B cell (primary cell): ENCODE measurements around the gene IRAK2. TPM values are rescaled to one million over a fixed set of nuclear protein-coding genes. Genes with fewer than 3 reads are reported as not detected.

ENCODE experiments used
- ATAC-seq: fragments of 200-7000 bp; cut with Tn5 transposase; one replicate; pipeline ENCODE4 v1.10.0; 2021; ENCODE audit warnings: low read depth, mild to moderate bottlenecking, moderate number of reproducible peaks, moderate library complexity
- CTCF ChIA-PET: fragments of 350-600 bp; sonication (Branson Sonifier 250); formaldehyde crosslinking; loops from one replicate; lab custom pipeline; 2021; ENCODE audit warnings: antibody characterized with exemption, inconsistent platforms; lab: Charles Lee
- POLR2A ChIA-PET: fragments of 350-600 bp; sonication (Branson Sonifier 250); formaldehyde crosslinking; loops from one replicate; lab custom pipeline; 2021; ENCODE audit warnings: antibody characterized with exemption; lab: Charles Lee
- DNase-seq: peaks from one replicate; pipeline ENCODE4 v3.0.0; 2013
- H2AFZ ChIP-seq: 2 replicates; pipeline ENCODE4 v1.6.1; 2012; ENCODE audit warnings: mild to moderate bottlenecking, low read depth, low read length; ENCODE audit not compliant: insufficient read depth, poor library complexity, severe bottlenecking
- H3K27ac ChIP-seq, 2 donors: 1 replicate in 1 of 2; 2 replicates in 1 of 2; pipeline ENCODE4 v1.5.1; 2012 to 2013; ENCODE audit warnings: low read length in 2 of 2, mild to moderate bottlenecking in 2 of 2, moderate library complexity in 1 of 2
- H3K27me3 ChIP-seq, 4 experiments: fragments of 200-600 bp in 1 of 4; sonication (generic) in 1 of 4; replicated peaks in 1 of 4; 1 replicate in 2 of 4; 2 replicates in 2 of 4; pipeline versions ENCODE4 v1.6.1 to v1.7.0; 2013 to 2016; ENCODE audit warnings: low read length in 3 of 4, mild to moderate bottlenecking in 2 of 4, mixed read lengths in 1 of 4, moderate library complexity in 1 of 4; ENCODE audit not compliant: insufficient read depth in 4 of 4, control insufficient read depth in 3 of 4; ENCODE audit errors: control extremely low read depth in 1 of 4
- H3K36me3 ChIP-seq, 2 experiments: replicated peaks in 1 of 2; 1 replicate in 1 of 2; 2 replicates in 1 of 2; pipeline versions ENCODE4 v1.6.1 to v1.7.1; 2013; ENCODE audit warnings: low read length in 1 of 2; ENCODE audit not compliant: insufficient read depth in 2 of 2, control insufficient read depth in 1 of 2; ENCODE audit errors: control extremely low read depth in 1 of 2, extremely low read depth in 1 of 2
- H3K4me1 ChIP-seq, 2 donors: fragments of 200-600 bp in 1 of 2; sonication (generic) in 1 of 2; 1 replicate in 1 of 2; 2 replicates in 1 of 2; pipeline versions ENCODE4 v1.5.1 to v1.6.1; 2013 to 2017; ENCODE audit warnings: low read length in 2 of 2; ENCODE audit not compliant: control insufficient read depth in 2 of 2, insufficient read depth in 2 of 2
- H3K4me2 ChIP-seq: replicated peaks from 2 replicates; pipeline ENCODE3; 2012; ENCODE audit warnings: mild to moderate bottlenecking, low read depth, low read length; ENCODE audit not compliant: poor library complexity, severe bottlenecking
- H3K4me3 ChIP-seq, 5 experiments: fragments of 200-600 bp in 1 of 5; sonication (generic) in 1 of 5; 1 replicate in 3 of 5; 2 replicates in 2 of 5; pipeline versions ENCODE4 v1.5.1 to v1.7.0; 2011 to 2016; ENCODE audit warnings: low read length in 4 of 5, mild to moderate bottlenecking in 4 of 5, low read depth in 2 of 5, control low read depth in 1 of 5, moderate library complexity in 1 of 5; ENCODE audit not compliant: insufficient read depth in 1 of 5; ENCODE audit errors: control extremely low read depth in 1 of 5, extremely low read depth in 1 of 5
- H3K79me2 ChIP-seq: fragments of 200-600 bp; sonication (generic); one replicate; pipeline ENCODE4 v1.6.0; 2016; ENCODE audit warnings: low read length; ENCODE audit not compliant: control insufficient read depth, insufficient read depth
- H3K9ac ChIP-seq: fragments of 200-600 bp; sonication (generic); 2 replicates; pipeline ENCODE4 v1.6.1; 2017; ENCODE audit warnings: mild to moderate bottlenecking, low read length, moderate library complexity
- H3K9me3 ChIP-seq, 3 donors: one replicate each; pipeline versions ENCODE4 v1.6.1 to v1.7.1; 2013; ENCODE audit warnings: low read length in 2 of 3; ENCODE audit not compliant: control insufficient read depth in 2 of 3, insufficient read depth in 1 of 3; ENCODE audit errors: control extremely low read depth in 1 of 3
- H4K20me1 ChIP-seq: 2 replicates; pipeline ENCODE4 v1.6.0; 2012; ENCODE audit warnings: mild to moderate bottlenecking, low read length; ENCODE audit not compliant: insufficient read depth, control insufficient read depth, poor library complexity, severe bottlenecking
- H3K27ac Mint-ChIP-seq: one replicate; pipeline ENCODE4 v1.8.0; 2021; ENCODE audit warnings: mixed read lengths
- H3K27me3 Mint-ChIP-seq: one replicate; pipeline ENCODE4 v1.8.0; 2021; ENCODE audit warnings: mixed read lengths
- H3K4me1 Mint-ChIP-seq: one replicate; pipeline ENCODE4 v1.8.0; 2021; ENCODE audit warnings: mixed read lengths
- H3K4me3 Mint-ChIP-seq: one replicate; pipeline ENCODE4 v1.8.0; 2021; ENCODE audit warnings: mixed read lengths
- H3K9me3 Mint-ChIP-seq: one replicate; pipeline ENCODE4 v1.8.0; 2022; ENCODE audit warnings: mixed read lengths; ENCODE audit not compliant: insufficient read depth
- EZH2 ChIP-seq: IDR thresholded peaks from 2 replicates; pipeline ENCODE4 v1.6.1; 2012; ENCODE audit warnings: borderline replicate concordance, low read depth, mild to moderate bottlenecking, moderate library complexity, low read length; ENCODE audit not compliant: insufficient read depth, poor library complexity, severe bottlenecking
- WGBS: methylation state at CpG from one replicate; pipeline ENCODE4 v1.1.5; 2013; ENCODE audit warnings: missing lambda C conversion rate; ENCODE audit not compliant: insufficient coverage; 5-methylcytosine and 5-hydroxymethylcytosine counted together
- intact Hi-C: fragments of 100-400 bp; cut with micrococcal nuclease; formaldehyde crosslinking; loops from one replicate; pipeline ENCODE4 v1.10.0; 2022
- polyA plus RNA-seq: library from polyadenylated mRNA; depleted of rRNA; stranded (reverse); fragments of >200 nt; gene quantifications from 2 replicates; pipeline ENCODE4 v1.2.3, GENCODE V29; 2012
- total RNA-seq, 2 donors: library from RNA; stranded (reverse); fragments of 120-200 nt in 1 of 2; gene quantifications; 1 replicate in 1 of 2; 2 replicates in 1 of 2; pipeline versions ENCODE4 v1.2.3 to v1.2.4, GENCODE V29; 2013 to 2022
- TF ChIP-seq, protein P1 (sequence below): fragments of 200-600 bp; IDR thresholded peaks from one replicate; pipeline ENCODE4 v1.8.0; 2022; ENCODE audit warnings: antibody characterized with exemption, mild to moderate bottlenecking

The IRAK2 gene
- total and polyA plus RNA-seq, 2 donors (not counting 1 experiment from before 2014, with no cell fraction given): 11.8 to 23.2 TPM

DNA sequence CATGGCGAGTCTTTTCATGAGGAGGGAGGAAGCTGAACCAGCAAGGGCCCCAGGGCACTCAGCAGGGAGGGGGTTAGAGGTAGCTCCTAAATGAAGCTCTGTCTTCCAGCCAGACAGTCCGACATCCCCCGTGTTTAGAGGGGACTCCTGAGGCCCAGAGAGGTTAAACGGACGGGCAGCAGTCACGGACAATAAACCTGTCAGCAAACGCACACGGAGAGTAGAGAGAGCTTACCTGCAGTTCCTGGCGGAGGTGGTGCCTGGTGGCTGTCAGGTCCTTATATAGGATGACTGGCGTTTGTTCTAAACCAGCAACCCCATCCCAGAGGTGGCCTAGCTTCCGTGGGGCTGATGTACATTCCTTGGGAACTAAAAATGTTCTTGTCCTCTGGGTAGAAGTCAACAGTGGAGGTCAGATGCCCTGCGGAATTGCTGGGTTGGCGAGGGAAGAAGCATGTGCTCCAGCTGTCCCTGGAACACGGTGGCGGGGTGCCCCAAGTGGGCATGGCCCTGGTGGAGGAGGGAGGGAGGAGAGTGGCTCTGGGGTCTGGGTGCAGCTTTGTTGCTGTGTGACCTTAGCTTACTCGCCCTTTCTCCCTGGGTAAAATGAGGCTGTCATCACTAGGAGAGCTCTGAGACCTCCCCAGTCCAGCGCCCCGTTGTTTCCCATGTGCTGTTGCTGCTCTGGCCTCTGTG, 125.9 kb downstream of the IRAK2 start:
- H3K9ac ChIP-seq: no peak overlapping the region
- H3K4me2 ChIP-seq: no peak overlapping the region
- TF ChIP-seq, protein P1, sequence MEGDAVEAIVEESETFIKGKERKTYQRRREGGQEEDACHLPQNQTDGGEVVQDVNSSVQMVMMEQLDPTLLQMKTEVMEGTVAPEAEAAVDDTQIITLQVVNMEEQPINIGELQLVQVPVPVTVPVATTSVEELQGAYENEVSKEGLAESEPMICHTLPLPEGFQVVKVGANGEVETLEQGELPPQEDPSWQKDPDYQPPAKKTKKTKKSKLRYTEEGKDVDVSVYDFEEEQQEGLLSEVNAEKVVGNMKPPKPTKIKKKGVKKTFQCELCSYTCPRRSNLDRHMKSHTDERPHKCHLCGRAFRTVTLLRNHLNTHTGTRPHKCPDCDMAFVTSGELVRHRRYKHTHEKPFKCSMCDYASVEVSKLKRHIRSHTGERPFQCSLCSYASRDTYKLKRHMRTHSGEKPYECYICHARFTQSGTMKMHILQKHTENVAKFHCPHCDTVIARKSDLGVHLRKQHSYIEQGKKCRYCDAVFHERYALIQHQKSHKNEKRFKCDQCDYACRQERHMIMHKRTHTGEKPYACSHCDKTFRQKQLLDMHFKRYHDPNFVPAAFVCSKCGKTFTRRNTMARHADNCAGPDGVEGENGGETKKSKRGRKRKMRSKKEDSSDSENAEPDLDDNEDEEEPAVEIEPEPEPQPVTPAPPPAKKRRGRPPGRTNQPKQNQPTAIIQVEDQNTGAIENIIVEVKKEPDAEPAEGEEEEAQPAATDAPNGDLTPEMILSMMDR: no peak
- no peak for TF ChIP-seq EZH2
- no peak overlapping the region for H3K4me3 ChIP-seq
- WGBS: 97% methylated on average over 18 of the region's 18 CpGs
- H3K4me1 Mint-ChIP-seq: peaks cover 40% of the 10 kb centered on the region
- no peaks in the 10 kb centered on the region for H3K9me3 Mint-ChIP-seq
- peaks cover 0 to 21% of the 10 kb centered on the region in 2 experiments for H3K36me3 ChIP-seq
- ChIA-PET POLR2A (no interaction called here), CTCF (interaction anchor here (1.2 to 2.0 kb wide), 2 partner anchors 67 to 449 kb away, joined by 3 to 6 read pairs; no protein-coding TSS in a partner anchor)
- ATAC-seq (no peak), DNase-seq (no peak)
- H3K9me3 ChIP-seq: no peaks in the 10 kb centered on the region
- H3K4me1 ChIP-seq: peaks cover 26 to 30% of the 10 kb centered on the region in 2 donors
- H3K27ac Mint-ChIP-seq: no peak overlapping the region
- H3K27me3 Mint-ChIP-seq: no peaks in the 10 kb centered on the region
- no peaks in the 10 kb centered on the region for H4K20me1 ChIP-seq
- H2AFZ ChIP-seq: no peak overlapping the region
- intact Hi-C loops: no loop called here
- peaks cover 4% of the 10 kb centered on the region for H3K79me2 ChIP-seq
- H3K27ac ChIP-seq: no peak overlapping the region
- no peak overlapping the region for H3K4me3 Mint-ChIP-seq
- no peaks in the 10 kb centered on the region for H3K27me3 ChIP-seq

DNA sequence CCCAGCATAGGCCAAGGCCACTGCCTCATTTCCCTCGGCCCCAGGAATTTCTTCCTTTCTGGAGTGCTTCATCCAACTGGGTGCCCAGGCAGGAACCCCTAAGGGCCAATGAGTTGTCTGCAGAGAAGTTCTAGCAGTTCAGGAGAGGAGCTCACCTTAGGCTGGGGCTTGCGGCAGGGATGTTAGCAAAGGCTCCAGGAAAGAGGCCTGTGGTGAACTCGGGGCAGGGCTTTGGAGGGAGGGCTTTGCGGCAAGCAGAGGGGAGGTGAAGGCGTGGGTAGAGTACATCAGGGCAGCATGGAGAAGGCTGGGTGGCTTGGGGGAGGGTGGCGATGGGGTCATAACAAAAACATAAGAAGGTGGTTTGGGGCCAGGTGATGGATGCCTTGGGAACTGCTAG, 126.9 kb downstream of the IRAK2 start:
- ATAC-seq: no peak
- Mint-ChIP-seq H3K4me1 (peaks cover 38% of the 10 kb centered on the region), H3K9me3 (no peaks in the 10 kb centered on the region), H3K27me3 (no peaks in the 10 kb centered on the region), H3K4me3 (peak overlapping the region; percentile 44), H3K27ac (peak overlapping the region; percentile 89)
- Histone ChIP-seq H3K79me2 (peaks cover 4% of the 10 kb centered on the region), H2AFZ (no peak overlapping the region), H3K4me1 (peaks cover 26 to 30% of the 10 kb centered on the region in 2 donors), H4K20me1 (no peaks in the 10 kb centered on the region), H3K4me2 (no peak overlapping the region), H3K36me3 (peaks cover 0 to 17% of the 10 kb centered on the region in 2 experiments), H3K4me3 (no peak overlapping the region), H3K9me3 (no peaks in the 10 kb centered on the region), H3K27ac (peak overlapping the region in 1 of 2 donors; percentile 75), H3K27me3 (no peaks in the 10 kb centered on the region), H3K9ac (no peak overlapping the region)
- POLR2A ChIA-PET: no interaction called here
- TF ChIP-seq EZH2: no peak
- TF ChIP-seq, protein P1: no peak
- DNase-seq: no peak
- 96% methylated on average over 6 of the region's 6 CpGs for WGBS
- CTCF ChIA-PET: no interaction called here
- intact Hi-C loops: no loop called here
